IMR-90 (cell line): ENCODE data around the gene ECHS1. TPM values are rescaled to one million over a fixed set of nuclear protein-coding genes. Genes with fewer than 3 reads are reported as not detected.

Experiments
- ATAC-seq: fragments of 200-7000 bp; cut with Tn5 transposase; 2 replicates; pipeline ENCODE4 v1.9.1; 2020; ENCODE audit warnings: low read depth, mild to moderate bottlenecking, moderate library complexity
- BruUV-seq: library from RNA; stranded (reverse); fragments of 400-500 nt; replicated peaks from 2 replicates; lab custom pipeline; 2021; lab: Mats Ljungman, UMichigan
- CTCF ChIA-PET: fragments of 300-600 bp; formaldehyde crosslinking; extraction: SDS; loops from one replicate; lab custom pipeline; 2021; ENCODE audit warnings: antibody characterized with exemption; lab: Yijun Ruan, JAX
- POLR2A ChIA-PET: fragments of 300-600 bp; sonication (Branson Sonifier 250); formaldehyde crosslinking; loops from one replicate; lab custom pipeline; 2022; ENCODE audit warnings: antibody characterized with exemption; ENCODE audit not compliant: unreplicated experiment; lab: Charles Lee
- DNase-seq: peaks from one replicate; pipeline ENCODE4 v3.0.0; 2013
- H2AFZ ChIP-seq: replicated peaks from 2 replicates; pipeline ENCODE3; 2013; ENCODE audit warnings: low read length, mild to moderate bottlenecking; ENCODE audit not compliant: poor library complexity
- H2AK5ac ChIP-seq: 2 replicates; pipeline ENCODE4 v1.6.1; 2013; ENCODE audit warnings: low read depth, low read length, inconsistent platforms
- H2AK9ac ChIP-seq: replicated peaks from 2 replicates; pipeline ENCODE3; 2013; ENCODE audit warnings: mild to moderate bottlenecking, low read depth, low read length, moderate library complexity; ENCODE audit not compliant: poor library complexity
- H2BK120ac ChIP-seq: 2 replicates; pipeline ENCODE4 v1.6.1; 2013; ENCODE audit warnings: low read depth, low read length, inconsistent platforms
- H2BK15ac ChIP-seq: 3 replicates; pipeline ENCODE4 v1.6.1; 2013; ENCODE audit warnings: low read depth, low read length, inconsistent platforms
- H2BK20ac ChIP-seq: 2 replicates; pipeline ENCODE4 v1.6.1; 2013; ENCODE audit warnings: low read depth, mild to moderate bottlenecking, inconsistent platforms, low read length, moderate library complexity
- H2BK5ac ChIP-seq: 2 replicates; pipeline ENCODE4 v1.6.1; 2013; ENCODE audit warnings: mild to moderate bottlenecking, low read depth, low read length, inconsistent platforms; ENCODE audit not compliant: poor library complexity, severe bottlenecking
- H3K14ac ChIP-seq: replicated peaks from 2 replicates; pipeline ENCODE4 v1.6.1; 2013; ENCODE audit warnings: low read depth, low read length, inconsistent platforms
- H3K18ac ChIP-seq: 2 replicates; pipeline ENCODE4 v1.6.1; 2013; ENCODE audit warnings: low read depth, low read length, control low read depth
- H3K23ac ChIP-seq: 2 replicates; pipeline ENCODE4 v1.6.1; 2013; ENCODE audit warnings: low read depth, low read length, inconsistent platforms
- H3K27ac ChIP-seq: 2 replicates; pipeline ENCODE4 v1.5.1; 2013; ENCODE audit warnings: mild to moderate bottlenecking, control low read depth, low read length; ENCODE audit not compliant: insufficient read depth
- H3K27me3 ChIP-seq: 2 replicates; pipeline ENCODE4 v1.6.1; 2013; ENCODE audit warnings: low read length; ENCODE audit not compliant: control insufficient read depth, insufficient read depth
- H3K36me3 ChIP-seq: 2 replicates; pipeline ENCODE4 v1.6.1; 2013; ENCODE audit warnings: low read length, mixed read lengths; ENCODE audit not compliant: control insufficient read depth, insufficient read depth
- H3K4ac ChIP-seq: 2 replicates; pipeline ENCODE4 v1.6.1; 2013; ENCODE audit warnings: low read depth, low read length, inconsistent platforms
- H3K4me1 ChIP-seq: 2 replicates; pipeline ENCODE4 v1.6.1; 2013; ENCODE audit warnings: low read length, mixed read lengths; ENCODE audit not compliant: control insufficient read depth, insufficient read depth
- H3K4me2 ChIP-seq: 2 replicates; pipeline ENCODE4 v1.6.1; 2013; ENCODE audit warnings: low read depth, mild to moderate bottlenecking, control low read depth, low read length, moderate library complexity
- H3K4me3 ChIP-seq: 2 replicates; pipeline ENCODE4 v1.5.1; 2013; ENCODE audit warnings: low read depth, mild to moderate bottlenecking, control low read depth, low read length, moderate library complexity; ENCODE audit not compliant: insufficient read depth
- H3K56ac ChIP-seq: 2 replicates; pipeline ENCODE4 v1.6.1; 2013; ENCODE audit warnings: low read length, inconsistent platforms; ENCODE audit not compliant: insufficient read depth; ENCODE audit errors: extremely low read depth
- H3K79me1 ChIP-seq, 2 experiments: 2 replicates each; pipeline ENCODE4 v1.6.1; 2013; ENCODE audit warnings: low read length in 2 of 2, inconsistent platforms in 1 of 2, low read depth in 1 of 2
- H3K9ac ChIP-seq: 2 replicates; pipeline ENCODE4 v1.6.1; 2013; ENCODE audit warnings: low read depth, low read length, control low read depth
- H3K9me1 ChIP-seq: 2 replicates; pipeline ENCODE4 v1.6.1; 2013; ENCODE audit warnings: low read length, inconsistent platforms; ENCODE audit not compliant: insufficient read depth
- H3K9me3 ChIP-seq: 2 replicates; pipeline ENCODE4 v1.6.1; 2013; ENCODE audit warnings: low read length; ENCODE audit not compliant: control insufficient read depth, insufficient read depth
- H4K20me1 ChIP-seq: 2 replicates; pipeline ENCODE4 v1.6.1; 2013; ENCODE audit warnings: low read length, inconsistent platforms; ENCODE audit not compliant: insufficient read depth
- H4K5ac ChIP-seq: 2 replicates; pipeline ENCODE4 v1.6.1; 2013; ENCODE audit warnings: mild to moderate bottlenecking, low read depth, low read length, control low read depth
- H4K8ac ChIP-seq, 2 experiments: 2 replicates each; pipeline ENCODE4 v1.6.1; 2013; ENCODE audit warnings: low read depth in 2 of 2, low read length in 2 of 2, control low read depth in 1 of 2, inconsistent platforms in 1 of 2
- H4K91ac ChIP-seq: 2 replicates; pipeline ENCODE4 v1.6.1; 2013; ENCODE audit warnings: low read depth, low read length, inconsistent platforms; ENCODE audit not compliant: insufficient read depth
- BHLHE40 ChIP-seq: fragments of 150-350 bp; IDR thresholded peaks from 2 replicates; pipeline ENCODE4 v1.6.1; 2016; ENCODE audit warnings: mild to moderate bottlenecking, low read depth, low read length
- CEBPB ChIP-seq: IDR thresholded peaks from 2 replicates; pipeline ENCODE4 v1.6.1; 2012; ENCODE audit warnings: low read depth, low read length, improper control_type of control experiment
- CHD1 ChIP-seq: IDR thresholded peaks from 2 replicates; pipeline ENCODE4 v1.6.1; 2012; ENCODE audit warnings: low read depth, low read length, improper control_type of control experiment
- ELK1 ChIP-seq: fragments of 150-350 bp; IDR thresholded peaks from 2 replicates; pipeline ENCODE4 v1.6.1; 2016; ENCODE audit warnings: low read depth, mild to moderate bottlenecking, low read length, moderate library complexity, borderline replicate concordance
- FOS ChIP-seq: fragments of 150-350 bp; IDR thresholded peaks from 2 replicates; pipeline ENCODE4 v1.6.1; 2016; ENCODE audit warnings: low read depth, low read length
- MAFK ChIP-seq: IDR thresholded peaks from 2 replicates; pipeline ENCODE4 v1.6.1; 2012; ENCODE audit warnings: low read depth, low read length, improper control_type of control experiment
- MAZ ChIP-seq: IDR thresholded peaks from 2 replicates; pipeline ENCODE4 v1.6.1; 2012; ENCODE audit warnings: low read depth, mild to moderate bottlenecking, low read length, improper control_type of control experiment, moderate library complexity, borderline replicate concordance
- NFE2L2 ChIP-seq: fragments of 150-350 bp; IDR thresholded peaks from 2 replicates; pipeline ENCODE4 v1.6.1; 2016; ENCODE audit warnings: low read depth, mild to moderate bottlenecking, low read length
- POLR2A ChIP-seq: IDR thresholded peaks from 2 replicates; pipeline ENCODE4 v1.6.1; 2012; ENCODE audit warnings: mild to moderate bottlenecking, low read depth, low read length
- RAD21 ChIP-seq: IDR thresholded peaks from 2 replicates; pipeline ENCODE4 v1.6.1; 2012; ENCODE audit warnings: low read length, improper control_type of control experiment
- RCOR1 ChIP-seq: IDR thresholded peaks from 2 replicates; pipeline ENCODE4 v1.6.1; 2012; ENCODE audit warnings: mild to moderate bottlenecking, low read length, improper control_type of control experiment; ENCODE audit not compliant: insufficient replicate concordance
- RFX5 ChIP-seq: IDR thresholded peaks from 2 replicates; pipeline ENCODE4 v1.8.0; 2012; ENCODE audit warnings: low read depth, mild to moderate bottlenecking, low read length, moderate library complexity
- SMC3 ChIP-seq: fragments of 150-350 bp; IDR thresholded peaks from 2 replicates; pipeline ENCODE4 v1.6.1; 2016; ENCODE audit warnings: low read depth, mild to moderate bottlenecking, antibody characterized with exemption, low read length, moderate library complexity
- whole genome bisulfite sequencing, 2 experiments: methylation state at CpG; one replicate each; pipeline versions ENCODE4 v1.1.5 to v1.1.7; 2013; ENCODE audit warnings: missing lambda C conversion rate in 2 of 2; ENCODE audit not compliant: insufficient read length in 1 of 2; ENCODE audit errors: extremely low coverage in 2 of 2; 5-methylcytosine and 5-hydroxymethylcytosine counted together
- dilution Hi-C: fragments of 300-500 bp; cut with HindIII; formaldehyde crosslinking; loops from one replicate; pipeline ENCODE4 v1.14.3; 2018; ENCODE audit warnings: low sequenced_read_pairs; ENCODE audit not compliant: unreplicated experiment
- in situ Hi-C: fragments of 300-500 bp; cut with MboI; formaldehyde crosslinking; loops from 3 replicates; pipeline ENCODE4 v1.14.3; 2019; ENCODE audit warnings: low sequenced_read_pairs, inconsistent platforms, mixed read lengths
- intact Hi-C: fragments of 100-400 bp; cut with micrococcal nuclease; formaldehyde crosslinking; loops from 2 replicates; pipeline ENCODE4 v1.10.0; 2022
- polyA plus RNA-seq, 3 experiments: library from polyadenylated mRNA; depleted of rRNA; stranded (reverse); fragments of >200 nt; gene quantifications; 2 replicates each; pipeline ENCODE4 v1.2.3, GENCODE V29; 2012; ENCODE audit warnings: low replicate concordance in 1 of 3
- total RNA-seq: library from RNA; depleted of rRNA; stranded (reverse); fragments of >200 nt; gene quantifications from 2 replicates; pipeline ENCODE4 v1.2.3, GENCODE V29; 2012

Gene ECHS1
- total and polyA plus RNA-seq, 2 of the 4 experiments (the other 2 are of a cell fraction), result 60.8 to 84.2 TPM

GRCh38 chr10:133361773-133362441, 11.2 kb downstream of the ECHS1 start:
- ChIA-PET CTCF (interaction anchor here (0.5 kb wide), 1 partner anchor 252 kb away, joined by 4 read pairs; no protein-coding TSS in a partner anchor), POLR2A (no interaction called here)
- intact Hi-C loops, result no loop called here
- DNase-seq, result no peak
- H3K4me1 ChIP-seq, result peaks cover 2% of the 10 kb centered on the region; the same call in 1 of the 2 replicates
- no peak for ATAC-seq
- H2AK5ac ChIP-seq, result no peak overlapping the region
- H4K8ac ChIP-seq, result no peak overlapping the region
- no peak overlapping the region for H2AK9ac ChIP-seq
- H3K4ac ChIP-seq, result no peak overlapping the region
- no peaks in the 10 kb centered on the region for H3K27me3 ChIP-seq
- BruUV-seq, result no TSS peak
- WGBS, 2 experiments, result 90% methylated on average over 10 of the region's 18 CpGs; no CpG with 5 or more reads in 1 of the 2 experiments
- peaks cover under 1 to 4% of the 10 kb centered on the region in 2 experiments; a peak in 2 of 4 replicates for H3K79me1 ChIP-seq
- H3K36me3 ChIP-seq, result peaks cover 39% of the 10 kb centered on the region
- H3K4me3 ChIP-seq, result no peak overlapping the region
- in situ Hi-C loops, result no loop called here
- no peak overlapping the region for H3K27ac ChIP-seq
- no peak overlapping the region for H3K4me2 ChIP-seq
- H4K5ac ChIP-seq, result no peak overlapping the region
- no peak overlapping the region for H2BK15ac ChIP-seq
- H3K56ac ChIP-seq, result no peak overlapping the region
- H2BK5ac ChIP-seq, result no peak overlapping the region
- dilution Hi-C loops, result no loop called here
- H3K9me3 ChIP-seq, result no peaks in the 10 kb centered on the region
- H3K14ac ChIP-seq, result no peak overlapping the region
- no peak for TF ChIP-seq BHLHE40
- no peak for TF ChIP-seq ELK1
- no peak for TF ChIP-seq NFE2L2
- TF ChIP-seq FOS, result no peak
- no peak for TF ChIP-seq MAFK
- TF ChIP-seq RCOR1, result no peak
- TF ChIP-seq RAD21, result no peak
- TF ChIP-seq RFX5, result no peak
- no peak for TF ChIP-seq CHD1
- no peak for TF ChIP-seq CEBPB
- TF ChIP-seq MAZ, result no peak
- no peak for TF ChIP-seq POLR2A
- no peak for TF ChIP-seq SMC3
- H3K23ac ChIP-seq, result no peak overlapping the region
- no peak overlapping the region for H2BK20ac ChIP-seq
- no peak overlapping the region for H3K18ac ChIP-seq
- H4K91ac ChIP-seq, result no peak overlapping the region
- H2AFZ ChIP-seq, result no peak overlapping the region
- no peaks in the 10 kb centered on the region for H4K20me1 ChIP-seq
- H3K9ac ChIP-seq, result no peak overlapping the region
- no peaks in the 10 kb centered on the region; the same call in 1 of the 2 replicates for H3K9me1 ChIP-seq
- no peak overlapping the region for H2BK120ac ChIP-seq
